ENCODE results near the gene MCIDAS.

- TF ChIP-seq CTCF (IDR thresholded peaks at IDR 0.05), result no peak
- TF ChIP-seq POLR2A (IDR thresholded peaks at IDR 0.05), result no peak
- TF ChIP-seq EP300 (IDR thresholded peaks at IDR 0.05), result no peak
Measured at GRCh38 chr5:55180016-55180415, 47.1 kb downstream of the MCIDAS start.

All from tibial nerve (tissue), 4 donors.